ENCODE data around the gene MRAP. TPM values are rescaled to one million over a fixed set of nuclear protein-coding genes. Genes with fewer than 3 reads are reported as not detected.

MRAP gene
- total RNA-seq, 1 donor from 2014 or later: 3.4 TPM

GRCh38 chr21:32325706-32326105 lies 27.1 kb downstream of the MRAP start:
- DNase-seq: no peak

GRCh38 chr21:32328595-32328994 lies 29.9 kb downstream of the MRAP start:
- peak; percentile 8 for DNase-seq

- DNase-seq: no peak
Measured at GRCh38 chr21:32329331-32329730, 30.7 kb downstream of the MRAP start.

- DNase-seq: no peak
Measured at GRCh38 chr21:32329776-32330175, 31.1 kb downstream of the MRAP start.

- DNase-seq: no peak
Measured at GRCh38 chr21:32330784-32331311, 32.2 kb downstream of the MRAP start.

GRCh38 chr21:32331444-32332305 lies 33.0 kb downstream of the MRAP start:
- no peak for DNase-seq

- DNase-seq: no peak
Measured at GRCh38 chr21:32332463-32332951, 33.9 kb downstream of the MRAP start.

GRCh38 chr21:32333953-32334673 lies 35.5 kb downstream of the MRAP start:
- DNase-seq: no peak

GRCh38 chr21:32334980-32335531 lies 36.4 kb downstream of the MRAP start:
- peak; percentile 24 for DNase-seq

- peak; percentile 21 for DNase-seq
Measured at GRCh38 chr21:32335601-32336575, 37.2 kb downstream of the MRAP start.

GRCh38 chr21:32336711-32337110 lies 38.1 kb downstream of the MRAP start:
- DNase-seq: no peak

- DNase-seq: no peak
Measured at GRCh38 chr21:32337206-32337605, 38.6 kb downstream of the MRAP start.

- no peak for DNase-seq
Measured at GRCh38 chr21:32338209-32338921, 39.7 kb downstream of the MRAP start.

GRCh38 chr21:32340863-32341848 lies 42.5 kb downstream of the MRAP start:
- DNase-seq: no peak

- no peak for DNase-seq
Measured at GRCh38 chr21:32346951-32347350, 48.3 kb downstream of the MRAP start.

GRCh38 chr21:32347351-32347750 lies 48.7 kb downstream of the MRAP start:
- no peak for DNase-seq

GRCh38 chr21:32347977-32348376 lies 49.3 kb downstream of the MRAP start:
- DNase-seq: no peak

- no peak for DNase-seq
Measured at GRCh38 chr21:32348604-32349332, 50.1 kb downstream of the MRAP start.

All from skin of body (tissue), 2 donors.